ENCODE measurements around the gene GSX1.

The GSX1 gene

DNA sequence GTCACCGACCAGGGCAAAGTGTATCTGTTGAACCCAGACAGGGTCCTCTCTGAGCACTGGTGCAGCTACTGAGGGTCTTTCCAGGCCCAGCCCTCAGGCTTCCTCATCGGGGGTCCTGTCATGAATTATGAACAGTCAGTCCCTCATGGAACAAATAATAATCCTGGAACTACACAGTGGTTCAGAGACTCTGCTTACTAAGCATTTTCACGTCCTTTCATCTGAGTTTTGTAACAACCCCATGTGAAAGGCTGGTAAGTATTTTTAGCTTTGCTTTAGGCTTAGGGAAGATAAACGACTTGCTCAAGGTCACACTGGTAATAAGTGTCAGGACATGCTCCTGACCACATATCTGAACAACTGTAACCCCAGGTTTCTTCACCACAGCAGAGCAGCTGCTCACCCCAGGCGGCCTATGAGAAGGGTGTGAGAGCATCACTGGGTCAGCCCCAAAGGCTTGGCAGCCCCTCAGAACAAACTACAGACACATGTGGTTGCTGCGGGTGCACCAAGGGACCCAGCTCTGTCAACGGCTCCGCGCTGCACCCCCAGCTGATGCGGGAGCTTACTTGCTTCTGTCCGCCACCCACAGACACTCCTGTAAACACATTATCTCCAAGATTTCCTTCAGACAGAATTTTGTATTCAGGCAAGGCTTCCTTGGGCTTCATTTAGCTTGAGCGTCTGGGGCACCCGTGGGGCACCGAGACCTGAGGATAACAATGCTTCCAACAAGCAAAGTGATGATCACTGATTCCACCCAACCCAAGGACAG, 19.4 kb upstream of the GSX1 start:
- DNase-seq (ENCODE audit: low read depth), result no peak
- TF ChIP-seq, protein P1, sequence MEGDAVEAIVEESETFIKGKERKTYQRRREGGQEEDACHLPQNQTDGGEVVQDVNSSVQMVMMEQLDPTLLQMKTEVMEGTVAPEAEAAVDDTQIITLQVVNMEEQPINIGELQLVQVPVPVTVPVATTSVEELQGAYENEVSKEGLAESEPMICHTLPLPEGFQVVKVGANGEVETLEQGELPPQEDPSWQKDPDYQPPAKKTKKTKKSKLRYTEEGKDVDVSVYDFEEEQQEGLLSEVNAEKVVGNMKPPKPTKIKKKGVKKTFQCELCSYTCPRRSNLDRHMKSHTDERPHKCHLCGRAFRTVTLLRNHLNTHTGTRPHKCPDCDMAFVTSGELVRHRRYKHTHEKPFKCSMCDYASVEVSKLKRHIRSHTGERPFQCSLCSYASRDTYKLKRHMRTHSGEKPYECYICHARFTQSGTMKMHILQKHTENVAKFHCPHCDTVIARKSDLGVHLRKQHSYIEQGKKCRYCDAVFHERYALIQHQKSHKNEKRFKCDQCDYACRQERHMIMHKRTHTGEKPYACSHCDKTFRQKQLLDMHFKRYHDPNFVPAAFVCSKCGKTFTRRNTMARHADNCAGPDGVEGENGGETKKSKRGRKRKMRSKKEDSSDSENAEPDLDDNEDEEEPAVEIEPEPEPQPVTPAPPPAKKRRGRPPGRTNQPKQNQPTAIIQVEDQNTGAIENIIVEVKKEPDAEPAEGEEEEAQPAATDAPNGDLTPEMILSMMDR (conservative IDR thresholded peaks at IDR 0.05; ENCODE audit: low read depth, low read length), result no peak

DNA sequence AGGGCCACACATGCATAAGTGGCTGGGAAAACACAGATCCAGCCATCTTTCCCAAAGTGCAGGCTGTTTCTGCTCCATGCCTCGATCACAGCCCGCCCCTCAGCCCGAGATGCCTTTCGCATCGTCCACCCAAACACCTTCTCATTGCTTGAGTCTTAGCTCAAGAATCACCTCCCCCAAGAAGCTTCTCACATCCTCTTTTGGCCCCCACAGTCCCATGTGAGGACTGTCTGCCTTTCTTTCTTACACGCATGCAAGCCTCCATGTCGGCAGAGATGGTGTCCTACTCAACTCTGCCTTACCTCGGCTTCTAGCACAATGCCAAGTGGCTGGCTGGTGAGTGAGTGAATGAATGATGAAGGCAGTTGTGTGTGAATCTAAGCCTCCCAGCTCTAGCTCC, 18.1 kb upstream of the GSX1 start:
- TF ChIP-seq, protein P1 (conservative IDR thresholded peaks at IDR 0.05; ENCODE audit: low read depth, low read length), result no peak
- no peak for DNase-seq (ENCODE audit: low read depth)
- H3K4me3 ChIP-seq (ENCODE audit: low read depth, low read length), result no peak overlapping the region

More for the DNA sequence above, 19.4 kb upstream of the GSX1 start:
- no peak overlapping the region for H3K4me3 ChIP-seq (ENCODE audit: low read depth, low read length)

DNA sequence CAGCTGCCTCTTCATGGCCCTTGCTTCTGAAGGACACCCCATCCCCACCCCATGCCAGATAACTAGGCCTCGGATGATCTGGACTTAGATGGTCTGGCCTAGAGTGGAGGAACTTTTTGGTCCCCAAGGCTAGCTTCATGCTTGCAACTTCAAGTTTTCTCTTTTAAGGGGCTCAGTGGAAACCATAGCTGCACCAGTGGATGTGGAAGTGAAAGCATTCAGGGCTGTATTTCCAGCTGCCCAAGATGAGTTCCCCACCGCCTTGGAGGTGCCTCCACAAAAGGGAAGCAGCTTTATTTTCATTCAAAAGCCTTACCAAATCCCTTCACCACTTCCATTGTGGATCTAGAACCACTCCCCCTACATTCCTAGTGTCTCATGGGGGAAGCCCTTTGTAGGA, 17.6 kb upstream of the GSX1 start:
- TF ChIP-seq, protein P1 (conservative IDR thresholded peaks at IDR 0.05; ENCODE audit: low read depth, low read length), result no peak
- no peak for DNase-seq (ENCODE audit: low read depth)

DNA sequence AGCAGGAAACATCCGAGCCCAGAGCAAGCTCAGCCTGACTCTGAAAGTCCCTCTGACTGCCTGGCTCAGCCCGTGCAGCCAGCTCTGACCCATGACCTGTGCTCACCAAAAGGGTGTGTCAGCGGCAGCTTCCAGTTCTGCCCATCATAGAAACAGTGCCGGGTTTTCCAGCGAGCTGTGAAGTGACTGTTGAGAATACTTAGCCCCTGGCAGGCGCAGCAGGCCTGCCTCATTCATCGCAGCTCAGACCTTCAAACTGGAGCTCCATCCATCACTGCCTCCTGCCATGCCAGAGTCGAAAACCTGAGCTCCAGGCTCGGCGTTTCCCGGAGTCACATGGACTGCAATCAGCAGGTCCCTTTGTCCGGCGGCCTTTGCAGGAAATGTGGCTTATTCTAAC, 16.3 kb upstream of the GSX1 start:
- DNase-seq (ENCODE audit: low read depth), result no peak
- TF ChIP-seq, protein P1 (conservative IDR thresholded peaks at IDR 0.05; ENCODE audit: low read depth, low read length), result no peak

More for the DNA sequence above, 17.6 kb upstream of the GSX1 start:
- no peak overlapping the region for H3K4me3 ChIP-seq (ENCODE audit: low read depth, low read length)

DNA sequence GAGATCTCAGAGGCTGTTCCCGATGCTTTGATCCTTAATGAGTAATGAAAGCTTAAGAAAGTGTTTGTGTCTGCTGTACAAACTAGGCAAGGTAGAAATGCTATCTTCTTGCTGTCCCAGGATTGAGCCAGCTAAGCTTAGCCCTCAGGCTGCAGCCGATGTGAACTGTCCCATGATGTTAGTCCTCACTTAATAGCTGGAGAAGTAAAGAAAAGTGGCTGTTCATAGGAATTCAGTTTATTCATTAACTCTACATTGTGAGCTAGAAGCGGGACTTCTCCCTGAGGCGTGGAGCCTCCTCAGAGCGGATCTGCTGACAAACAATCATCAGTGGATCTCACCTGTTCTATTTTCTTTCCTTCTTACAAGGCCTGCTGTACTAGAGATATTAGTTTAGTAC, 10.1 kb upstream of the GSX1 start:
- no peak for DNase-seq (ENCODE audit: low read depth)
- TF ChIP-seq, protein P1 (conservative IDR thresholded peaks at IDR 0.05; ENCODE audit: low read depth, low read length), result no peak
- no peak overlapping the region for H3K4me3 ChIP-seq (ENCODE audit: low read depth, low read length)

More for the DNA sequence above, 16.3 kb upstream of the GSX1 start:
- H3K4me3 ChIP-seq (ENCODE audit: low read depth, low read length), result no peak overlapping the region

DNA sequence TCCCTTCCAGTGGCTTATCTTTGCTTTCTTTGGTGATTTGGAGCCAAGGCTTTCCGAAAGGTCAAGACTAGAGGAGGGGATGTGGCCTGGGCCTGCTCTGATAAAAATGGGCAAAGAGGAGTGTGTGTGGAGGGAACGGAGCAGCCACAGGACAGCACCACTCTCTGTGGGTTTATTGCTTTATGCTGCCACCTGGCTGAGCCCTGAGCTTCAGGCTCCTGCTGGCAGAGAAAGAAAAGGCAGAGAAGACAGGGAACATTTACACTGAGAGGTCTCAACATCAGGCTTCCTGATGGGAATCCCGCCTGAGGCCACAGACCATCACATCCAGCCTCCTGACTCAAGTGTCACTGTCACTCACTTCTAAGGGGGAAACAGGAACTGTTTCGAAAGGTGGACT, 9.2 kb upstream of the GSX1 start:
- no peak overlapping the region for H3K4me3 ChIP-seq (ENCODE audit: low read depth, low read length)
- DNase-seq (ENCODE audit: low read depth), result peak; percentile 56
- TF ChIP-seq, protein P1 (conservative IDR thresholded peaks at IDR 0.05; ENCODE audit: low read depth, low read length), result peak; percentile 74

DNA sequence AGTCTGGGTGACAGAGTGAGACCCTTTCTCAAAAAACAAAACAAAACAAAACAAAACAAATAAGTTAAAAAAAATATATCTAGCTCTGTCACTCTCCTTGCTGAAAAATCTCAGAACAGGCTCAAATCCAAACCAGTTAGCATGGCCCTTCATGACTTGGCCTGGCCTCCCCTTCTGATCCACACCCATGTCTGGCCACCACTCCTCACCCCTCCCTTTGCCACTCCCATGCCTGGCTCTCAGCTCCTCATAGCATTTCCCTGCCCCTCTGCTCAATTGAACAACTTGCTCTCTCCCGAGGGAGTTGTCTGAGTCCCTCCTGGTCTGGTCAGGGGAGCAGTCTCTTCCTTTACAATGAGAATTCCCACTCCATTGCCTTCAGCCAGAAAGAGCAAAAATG, 4.0 kb upstream of the GSX1 start:
- H3K4me3 ChIP-seq (ENCODE audit: low read depth, low read length), result no peak overlapping the region
- DNase-seq (ENCODE audit: low read depth), result no peak
- TF ChIP-seq, protein P1 (conservative IDR thresholded peaks at IDR 0.05; ENCODE audit: low read depth, low read length), result no peak

All from choroid plexus epithelial cell (primary cell).